ENCODE measurements around the gene ELAVL3. TPM values are rescaled to one million over a fixed set of nuclear protein-coding genes. Genes with fewer than 3 reads are reported as not detected.
"Not testable (repeated sequence)": the region's sequence is repeated elsewhere in the genome, so short reads cannot be mapped to it uniquely, and the experiment has no call there.

The ELAVL3 gene
- total and polyA plus RNA-seq, 4 donors, result 0.13 to 0.56 TPM; not detected in 2

GRCh38 chr19:11481534-11482383, 913 bp upstream of the ELAVL3 start:
- Histone ChIP-seq H3K9me3 (ENCODE audit: control insufficient read depth, low read length) (no peaks in the 10 kb centered on the region), H3K27me3 (ENCODE audit: control insufficient read depth in 1 of 2, insufficient read depth in 2 of 2, low read length in 1 of 2) (no peaks in the 10 kb centered on the region), H3K27ac (ENCODE audit: low read depth in 1 of 2, low read length in 2 of 2) (no peak overlapping the region), H3K36me3 (ENCODE audit: control insufficient read depth in 1 of 2, insufficient read depth in 2 of 2, low read length in 1 of 2) (no peaks in the 10 kb centered on the region), H3K4me3 (ENCODE audit: low read length in 2 of 2) (no peak overlapping the region), H3K4me1 (ENCODE audit: control insufficient read depth in 1 of 2, insufficient read depth in 2 of 2, low read length in 2 of 2) (no peaks in the 10 kb centered on the region)
- intact Hi-C loops (cut with DNase I), result loop anchor here in 1 of 2 donors (5.0 kb wide), 1 partner anchor 189 kb away; no protein-coding TSS in a partner anchor
- ATAC-seq (ENCODE audit: low FRiP score) (peak; percentile 42), DNase-seq (peak; percentile 77 to 88)
- 4% methylated on average over 50 of the region's 50 CpGs for WGBS, 2 donors

DNA sequence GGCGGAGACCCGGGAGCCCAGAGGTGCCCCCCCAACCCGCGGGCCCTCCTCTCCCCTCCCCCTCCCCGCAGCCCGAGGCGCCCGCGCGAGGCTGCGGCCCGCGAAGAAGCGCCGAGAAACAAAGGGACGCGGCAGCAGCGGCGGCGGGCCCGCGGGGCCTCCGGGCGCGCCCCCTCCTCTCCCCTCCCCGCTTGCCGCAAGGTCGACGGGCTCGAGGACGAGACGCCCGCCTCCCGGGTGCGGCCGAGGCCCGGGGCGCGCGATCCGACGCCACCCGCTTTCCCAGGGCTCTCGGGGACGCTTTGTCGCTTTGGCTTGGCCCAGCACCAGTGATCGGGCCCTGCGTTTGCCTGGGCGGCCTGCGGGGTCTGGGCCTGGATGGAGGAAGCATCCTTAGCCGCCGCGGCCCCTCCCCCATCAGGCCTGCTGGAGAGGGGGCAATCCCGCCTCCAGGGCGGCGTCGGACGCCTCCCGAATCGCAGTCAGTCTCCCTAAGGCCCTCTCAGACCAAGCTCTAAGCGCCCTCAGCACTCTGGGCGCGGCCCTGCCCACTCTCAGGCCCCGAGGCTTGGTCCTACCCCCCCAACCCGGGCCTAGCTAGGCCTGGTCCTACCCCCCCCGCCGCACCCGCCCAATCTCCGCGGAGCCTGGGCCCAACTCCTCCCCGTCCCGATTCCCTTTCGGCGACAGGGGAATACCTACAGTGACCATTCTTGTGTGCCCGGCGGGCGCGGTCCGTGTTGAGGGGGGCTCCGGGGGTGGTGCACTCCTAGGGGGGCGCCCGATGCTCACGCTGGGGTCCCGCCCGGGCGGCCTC, 740 bp downstream of the ELAVL3 start:
- Histone ChIP-seq H3K36me3 (ENCODE audit: control insufficient read depth in 1 of 2, insufficient read depth in 2 of 2, low read length in 1 of 2) (no peaks in the 10 kb centered on the region), H3K27ac (ENCODE audit: low read depth in 1 of 2, low read length in 2 of 2) (no peak overlapping the region), H3K4me1 (ENCODE audit: control insufficient read depth in 1 of 2, insufficient read depth in 2 of 2, low read length in 2 of 2) (no peaks in the 10 kb centered on the region), H3K4me3 (ENCODE audit: low read length in 2 of 2) (no peak overlapping the region), H3K9me3 (ENCODE audit: control insufficient read depth, low read length) (no peaks in the 10 kb centered on the region), H3K27me3 (ENCODE audit: control insufficient read depth in 1 of 2, insufficient read depth in 2 of 2, low read length in 1 of 2) (no peaks in the 10 kb centered on the region)
- DNase-seq (peak in 1 of 2 donors; percentile 50), ATAC-seq (ENCODE audit: low FRiP score) (no peak)
- WGBS, 2 donors, result 2 to 5% methylated on average over 33 to 86 of the region's 86 CpGs
- intact Hi-C loops (cut with DNase I), result loop anchor here in 1 of 2 donors (5.0 kb wide), 1 partner anchor 188 kb away; no protein-coding TSS in a partner anchor

- Histone ChIP-seq H3K4me1 (ENCODE audit: control insufficient read depth in 1 of 2, insufficient read depth in 2 of 2, low read length in 2 of 2) (no peaks in the 10 kb centered on the region), H3K4me3 (ENCODE audit: low read length in 2 of 2) (no peak overlapping the region), H3K27me3 (ENCODE audit: control insufficient read depth in 1 of 2, insufficient read depth in 2 of 2, low read length in 1 of 2) (no peaks in the 10 kb centered on the region), H3K9me3 (ENCODE audit: control insufficient read depth, low read length) (no peaks in the 10 kb centered on the region), H3K36me3 (ENCODE audit: control insufficient read depth in 1 of 2, insufficient read depth in 2 of 2, low read length in 1 of 2) (no peaks in the 10 kb centered on the region), H3K27ac (ENCODE audit: low read depth in 1 of 2, low read length in 2 of 2) (no peak overlapping the region)
- WGBS, 2 donors, result 18 to 30% methylated on average over 30 to 62 of the region's 62 CpGs
- peak in 1 of 2 donors; percentile 46 for DNase-seq
- ATAC-seq (ENCODE audit: low FRiP score), result no peak
- intact Hi-C loops (cut with DNase I), result no loop called here
These were observed 1.6 kb downstream of the ELAVL3 start for GRCh38 chr19:11479090-11479897.

- Histone ChIP-seq H3K4me3 (ENCODE audit: low read length in 2 of 2) (no peak overlapping the region), H3K36me3 (ENCODE audit: control insufficient read depth in 1 of 2, insufficient read depth in 2 of 2, low read length in 1 of 2) (no peaks in the 10 kb centered on the region), H3K9me3 (ENCODE audit: control insufficient read depth, low read length) (no peaks in the 10 kb centered on the region), H3K4me1 (ENCODE audit: control insufficient read depth in 1 of 2, insufficient read depth in 2 of 2, low read length in 2 of 2) (no peaks in the 10 kb centered on the region), H3K27me3 (ENCODE audit: control insufficient read depth in 1 of 2, insufficient read depth in 2 of 2, low read length in 1 of 2) (no peaks in the 10 kb centered on the region), H3K27ac (ENCODE audit: low read depth in 1 of 2, low read length in 2 of 2) (no peak overlapping the region)
- WGBS, 2 donors, result 74 to 78% methylated on average over 19 of the region's 19 CpGs
- DNase-seq (no peak), ATAC-seq (ENCODE audit: low FRiP score) (no peak)
- intact Hi-C loops (cut with DNase I), result no loop called here
These were observed 2.4 kb downstream of the ELAVL3 start for GRCh38 chr19:11478167-11479089.

DNA sequence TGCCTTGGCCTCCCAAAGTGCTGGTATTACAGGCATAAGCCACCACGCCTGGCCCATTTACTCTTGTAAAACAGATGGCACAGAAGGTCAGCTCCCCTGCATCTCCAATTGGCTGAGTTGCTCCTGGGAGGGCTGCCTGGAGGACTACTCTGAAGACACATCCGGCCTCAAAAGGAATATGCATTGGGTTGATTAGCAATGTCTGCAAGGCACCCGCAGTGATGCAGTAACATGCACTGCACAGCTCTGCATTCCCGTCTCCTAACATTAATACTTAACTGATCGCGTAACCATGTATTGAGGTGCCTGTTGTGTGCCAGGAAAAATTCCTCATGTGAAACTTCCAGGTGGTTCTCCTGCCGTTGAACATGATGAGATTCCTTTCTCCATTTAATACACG, 5.0 kb downstream of the ELAVL3 start:
- H3K9me3 ChIP-seq (ENCODE audit: control insufficient read depth, low read length), result no peaks in the 10 kb centered on the region
- H3K4me1 ChIP-seq (ENCODE audit: control insufficient read depth in 1 of 2, insufficient read depth in 2 of 2, low read length in 2 of 2), result no peaks in the 10 kb centered on the region
- DNase-seq (no peak), ATAC-seq (ENCODE audit: low FRiP score) (no peak)
- intact Hi-C loops (cut with DNase I), result no loop called here
- whole genome bisulfite sequencing, 2 donors, result 82 to 84% methylated on average over 8 of the region's 8 CpGs
- no peaks in the 10 kb centered on the region for H3K36me3 ChIP-seq (ENCODE audit: control insufficient read depth in 1 of 2, insufficient read depth in 2 of 2, low read length in 1 of 2)
- no peaks in the 10 kb centered on the region for H3K27me3 ChIP-seq (ENCODE audit: control insufficient read depth in 1 of 2, insufficient read depth in 2 of 2, low read length in 1 of 2)
- H3K27ac ChIP-seq (ENCODE audit: low read depth in 1 of 2, low read length in 2 of 2), result no peak overlapping the region
- H3K4me3 ChIP-seq (ENCODE audit: low read length in 2 of 2), result no peak overlapping the region

GRCh38 chr19:11475343-11475742, 5.5 kb downstream of the ELAVL3 start:
- not testable (repeated sequence) for H3K27ac ChIP-seq (ENCODE audit: low read depth in 1 of 2, low read length in 2 of 2); ATAC-seq (ENCODE audit: low FRiP score)
- WGBS, 2 donors, result 94 to 95% methylated on average over 3 of the region's 3 CpGs

GRCh38 chr19:11473725-11474124, 7.1 kb downstream of the ELAVL3 start:
- 32 to 40% methylated on average over 4 of the region's 4 CpGs for WGBS, 2 donors
- H3K4me1 ChIP-seq (ENCODE audit: control insufficient read depth in 1 of 2, insufficient read depth in 2 of 2, low read length in 2 of 2), result no peaks in the 10 kb centered on the region
- no peaks in the 10 kb centered on the region for H3K36me3 ChIP-seq (ENCODE audit: control insufficient read depth in 1 of 2, insufficient read depth in 2 of 2, low read length in 1 of 2)
- H3K4me3 ChIP-seq (ENCODE audit: low read length in 2 of 2), result no peak overlapping the region
- no peak overlapping the region for H3K27ac ChIP-seq (ENCODE audit: low read depth in 1 of 2, low read length in 2 of 2)
- no peak for ATAC-seq (ENCODE audit: low FRiP score)
- no peaks in the 10 kb centered on the region for H3K27me3 ChIP-seq (ENCODE audit: control insufficient read depth in 1 of 2, insufficient read depth in 2 of 2, low read length in 1 of 2)
- intact Hi-C loops (cut with DNase I), result no loop called here
- no peak for DNase-seq
- H3K9me3 ChIP-seq (ENCODE audit: control insufficient read depth, low read length), result no peaks in the 10 kb centered on the region

More at GRCh38 chr19:11475343-11475742, 5.5 kb downstream of the ELAVL3 start:
- H3K27me3 ChIP-seq (ENCODE audit: control insufficient read depth in 1 of 2, insufficient read depth in 2 of 2, low read length in 1 of 2); H3K9me3 ChIP-seq (ENCODE audit: control insufficient read depth, low read length); DNase-seq; H3K36me3 ChIP-seq (ENCODE audit: control insufficient read depth in 1 of 2, insufficient read depth in 2 of 2, low read length in 1 of 2); H3K4me3 ChIP-seq (ENCODE audit: low read length in 2 of 2); intact Hi-C loops (cut with DNase I); H3K4me1 ChIP-seq (ENCODE audit: control insufficient read depth in 1 of 2, insufficient read depth in 2 of 2, low read length in 2 of 2): not testable (repeated sequence)

All from aorta (tissue), 5 donors.